ENCODE data around the gene HIRA.

DNA sequence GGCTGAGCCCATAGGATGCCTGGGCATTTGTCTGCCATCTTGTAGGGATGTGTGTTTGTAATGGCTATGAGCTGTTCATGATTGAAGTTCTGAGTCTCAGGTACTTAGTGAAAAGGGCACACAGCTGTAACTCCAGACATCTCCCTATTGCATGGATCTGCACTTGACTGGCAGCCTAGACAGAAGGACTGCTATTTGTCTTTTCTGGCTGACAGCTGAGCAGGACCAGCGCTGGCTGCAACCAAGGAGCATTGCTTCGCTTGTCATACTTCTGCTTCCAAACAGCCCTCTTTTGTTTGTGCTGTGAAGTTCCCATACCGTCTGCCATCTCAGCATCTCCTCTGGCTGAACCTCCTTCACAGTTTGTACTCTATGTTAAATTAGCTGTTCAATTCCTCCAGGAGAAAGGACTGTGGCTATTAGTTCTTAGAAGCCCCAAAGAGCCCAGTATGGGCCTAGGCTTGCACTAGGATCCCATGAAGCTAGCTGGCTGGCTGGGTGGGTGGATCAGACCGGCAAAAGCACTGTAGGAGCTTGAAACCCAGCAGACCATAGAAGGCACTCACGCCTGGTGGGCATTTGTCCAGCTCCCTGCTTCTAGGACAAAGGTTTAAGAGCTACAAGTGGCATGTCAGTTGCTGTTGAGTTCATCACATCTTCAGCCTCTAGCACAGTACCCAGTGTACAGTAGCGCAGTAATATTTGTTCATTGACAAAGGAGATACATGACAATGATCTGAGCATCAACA is 20.4 kb downstream of the HIRA start:
- TF ChIP-seq, protein P1, sequence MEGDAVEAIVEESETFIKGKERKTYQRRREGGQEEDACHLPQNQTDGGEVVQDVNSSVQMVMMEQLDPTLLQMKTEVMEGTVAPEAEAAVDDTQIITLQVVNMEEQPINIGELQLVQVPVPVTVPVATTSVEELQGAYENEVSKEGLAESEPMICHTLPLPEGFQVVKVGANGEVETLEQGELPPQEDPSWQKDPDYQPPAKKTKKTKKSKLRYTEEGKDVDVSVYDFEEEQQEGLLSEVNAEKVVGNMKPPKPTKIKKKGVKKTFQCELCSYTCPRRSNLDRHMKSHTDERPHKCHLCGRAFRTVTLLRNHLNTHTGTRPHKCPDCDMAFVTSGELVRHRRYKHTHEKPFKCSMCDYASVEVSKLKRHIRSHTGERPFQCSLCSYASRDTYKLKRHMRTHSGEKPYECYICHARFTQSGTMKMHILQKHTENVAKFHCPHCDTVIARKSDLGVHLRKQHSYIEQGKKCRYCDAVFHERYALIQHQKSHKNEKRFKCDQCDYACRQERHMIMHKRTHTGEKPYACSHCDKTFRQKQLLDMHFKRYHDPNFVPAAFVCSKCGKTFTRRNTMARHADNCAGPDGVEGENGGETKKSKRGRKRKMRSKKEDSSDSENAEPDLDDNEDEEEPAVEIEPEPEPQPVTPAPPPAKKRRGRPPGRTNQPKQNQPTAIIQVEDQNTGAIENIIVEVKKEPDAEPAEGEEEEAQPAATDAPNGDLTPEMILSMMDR (IDR thresholded peaks at IDR 0.05) = no peak
- TF ChIP-seq POLR2A (IDR thresholded peaks at IDR 0.05) = no peak

Measured in prostate gland (tissue), 2 donors.